Gastrocnemius medialis (tissue), 4 donors: ENCODE measurements around the gene EPM2A.

ENCODE experiments used
- CTCF ChIP-seq, 5 experiments: fragments of 450-650 bp in 3 of 5; fragments of 200-600 bp in 2 of 5; sonication (generic) in 2 of 5; IDR thresholded peaks in 4 of 5; conservative IDR thresholded peaks in 1 of 5; 1 replicate in 4 of 5; 2 replicates in 1 of 5; pipeline ENCODE4 v1.5.1; 2016 to 2019; ENCODE audit warnings: antibody characterized with exemption in 5 of 5, mild to moderate bottlenecking in 3 of 5, moderate library complexity in 3 of 5
- POLR2A ChIP-seq, 2 donors: fragments of 450-650 bp; IDR thresholded peaks; one replicate each; pipeline ENCODE4 v1.6.1; 2017; ENCODE audit warnings: antibody characterized with exemption in 2 of 2, mild to moderate bottlenecking in 2 of 2, moderate library complexity in 2 of 2

GRCh38 chr6:145714731-145715130 lies 20.6 kb downstream of the EPM2A start:
- TF ChIP-seq CTCF (IDR thresholded peaks at IDR 0.05 in 4 of 5, conservative IDR thresholded peaks at IDR 0.05 in 1 of 5): no peak
- no peak for TF ChIP-seq POLR2A (IDR thresholded peaks at IDR 0.05)
